ENCODE data around the gene CFAP97D2.

CFAP97D2 gene

DNA sequence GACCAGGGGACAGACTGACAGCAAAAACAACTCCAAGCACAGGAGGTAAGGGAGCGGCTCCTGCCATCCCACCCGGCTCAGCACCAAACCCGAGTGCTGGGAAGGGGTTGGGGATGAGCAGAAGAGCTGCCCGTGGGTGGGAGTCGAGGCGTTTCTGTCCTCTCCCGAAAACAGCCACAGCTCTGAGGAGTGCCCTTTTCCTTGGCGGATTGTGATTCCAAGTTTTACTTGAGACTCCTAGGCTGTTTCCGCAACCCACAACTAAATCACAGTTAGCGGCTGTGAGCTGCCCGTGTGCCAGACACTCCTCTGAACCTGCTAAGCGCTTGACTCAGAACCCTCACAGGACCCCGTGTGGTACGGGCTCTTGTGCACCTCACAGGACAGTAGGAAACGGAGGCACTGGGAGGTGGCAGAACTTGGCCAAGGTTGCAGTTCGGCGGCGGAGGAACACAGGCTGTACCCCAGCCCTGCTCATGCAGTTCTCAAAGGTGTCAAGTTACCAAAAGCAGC is 21.4 kb downstream of the CFAP97D2 start:
- no peak for DNase-seq

DNA sequence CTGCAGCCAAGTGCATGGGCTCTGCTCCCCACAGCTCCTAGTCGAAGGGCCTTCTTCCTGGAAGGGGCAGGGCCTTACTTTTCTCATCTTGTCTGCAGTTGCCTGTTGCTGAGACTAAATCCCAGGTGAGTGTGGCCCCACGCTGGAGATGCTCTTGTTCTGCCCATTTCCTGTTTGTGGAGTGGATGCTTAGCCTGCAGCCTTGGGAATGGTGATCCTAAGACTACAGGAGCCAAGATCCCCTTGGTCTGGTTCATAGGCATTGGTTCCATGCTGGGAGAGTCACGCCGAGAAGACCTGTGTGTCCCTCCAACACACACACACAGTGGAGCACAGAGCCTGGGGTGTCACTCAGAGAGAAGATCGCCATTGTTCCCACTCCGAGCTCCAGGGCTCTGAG is 23.5 kb downstream of the CFAP97D2 start:
- DNase-seq = no peak

DNA sequence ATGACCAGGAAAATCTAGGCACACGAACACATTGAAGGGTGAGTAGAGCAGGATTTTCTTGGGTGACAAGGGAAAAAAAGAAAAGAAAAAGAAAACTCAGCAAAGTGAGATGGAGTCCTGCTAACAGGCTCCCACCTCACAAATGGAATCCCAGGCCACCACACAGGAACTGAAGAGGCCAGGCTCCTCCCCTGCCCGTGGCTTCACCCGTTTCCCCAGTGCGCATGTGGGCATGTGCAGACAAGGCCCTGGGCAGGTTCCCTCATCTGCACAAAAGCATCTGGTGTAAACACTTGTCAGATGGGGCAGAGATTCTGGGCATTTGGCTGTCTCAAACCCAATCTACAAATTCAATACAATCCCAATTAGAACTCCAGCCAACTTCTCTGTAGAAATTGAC is 24.5 kb downstream of the CFAP97D2 start:
- peak; percentile 35 for DNase-seq

DNA sequence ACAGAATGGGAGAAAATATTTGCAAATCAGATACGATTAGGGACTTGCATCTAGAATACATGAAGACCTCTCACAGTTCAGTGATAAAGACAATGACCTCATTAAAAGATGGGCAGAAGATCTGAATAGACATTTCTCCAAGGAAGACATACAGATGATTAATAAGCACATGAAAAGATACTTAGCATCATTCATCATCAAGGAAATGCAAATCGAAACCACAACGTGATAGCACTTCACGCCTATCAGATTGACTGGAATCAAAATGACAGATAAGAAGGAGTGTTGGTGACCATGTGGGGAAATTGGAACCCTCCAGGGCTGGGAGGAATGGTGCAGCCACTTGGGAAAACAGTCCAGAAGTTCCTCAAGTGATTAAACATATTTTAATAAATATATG is 25.8 kb downstream of the CFAP97D2 start:
- DNase-seq = no peak

DNA sequence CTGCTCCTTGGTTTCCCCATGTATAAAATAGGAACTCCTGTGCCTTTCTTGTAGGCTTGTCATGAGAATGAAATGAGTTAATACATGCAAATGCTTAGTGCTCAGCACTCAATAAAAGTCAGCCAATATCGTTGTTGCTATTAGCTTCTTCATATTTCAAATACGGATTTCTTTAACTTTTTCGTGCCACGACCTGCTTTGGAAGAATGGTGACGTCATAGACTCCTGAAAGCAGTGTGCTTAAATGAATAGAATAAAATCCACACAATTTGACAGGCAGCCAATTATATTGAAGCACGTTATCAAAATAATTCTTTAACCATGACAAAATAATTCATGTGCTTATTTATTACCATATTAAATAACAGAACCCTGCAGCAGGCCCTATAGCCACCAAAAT is 29.1 kb downstream of the CFAP97D2 start:
- DNase-seq = no peak

DNA sequence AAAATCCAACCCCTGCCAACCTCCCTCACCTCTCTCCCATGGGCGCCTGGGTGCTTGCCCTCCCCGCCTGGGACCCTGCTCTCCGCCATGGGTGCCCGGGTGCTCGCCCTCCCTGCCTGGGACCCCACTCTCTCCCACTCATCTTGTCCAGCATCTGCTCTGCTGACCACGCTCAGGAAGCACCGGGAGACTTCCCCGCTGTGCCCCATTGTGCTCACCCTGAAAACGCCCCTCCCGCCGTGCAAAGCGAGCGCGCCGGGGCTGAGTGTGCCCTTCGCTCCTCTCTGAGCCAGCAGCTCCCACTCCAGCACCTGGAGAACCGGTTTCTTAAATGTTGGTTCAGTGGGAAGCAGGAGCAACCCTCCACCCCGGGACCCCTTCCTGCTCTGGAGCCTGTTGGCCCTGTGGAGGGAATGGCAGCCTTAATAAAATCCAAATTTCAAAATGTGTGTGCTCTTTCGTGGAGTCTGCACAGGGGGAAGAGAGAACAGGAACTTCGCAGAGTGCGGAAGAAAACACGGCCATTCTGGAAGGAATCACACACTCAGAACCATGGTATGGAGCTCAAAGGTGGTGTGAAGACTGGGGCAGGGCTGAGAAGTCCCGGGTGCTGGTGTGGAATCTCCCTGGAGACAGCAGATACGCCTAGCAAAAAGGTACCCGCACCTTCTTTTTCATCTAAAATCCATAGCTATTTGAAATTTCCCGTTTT is 32.5 kb downstream of the CFAP97D2 start:
- DNase-seq = no peak

DNA sequence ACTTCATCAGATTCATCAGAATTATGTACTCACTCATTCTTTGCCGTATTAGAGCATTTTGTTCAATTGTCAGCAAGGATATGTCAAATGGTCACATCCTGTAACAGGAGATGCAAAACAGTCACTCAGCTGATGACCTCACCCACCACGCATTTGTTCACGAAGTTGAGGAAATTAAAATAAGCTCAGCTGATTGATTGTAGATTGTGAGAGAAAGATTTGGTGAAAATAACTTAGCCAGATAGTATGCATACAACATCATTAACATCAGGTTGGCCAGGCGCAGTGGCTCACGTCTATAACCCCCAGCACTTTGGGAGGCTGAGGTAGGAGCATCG is 33.1 kb downstream of the CFAP97D2 start:
- DNase-seq = no peak

DNA sequence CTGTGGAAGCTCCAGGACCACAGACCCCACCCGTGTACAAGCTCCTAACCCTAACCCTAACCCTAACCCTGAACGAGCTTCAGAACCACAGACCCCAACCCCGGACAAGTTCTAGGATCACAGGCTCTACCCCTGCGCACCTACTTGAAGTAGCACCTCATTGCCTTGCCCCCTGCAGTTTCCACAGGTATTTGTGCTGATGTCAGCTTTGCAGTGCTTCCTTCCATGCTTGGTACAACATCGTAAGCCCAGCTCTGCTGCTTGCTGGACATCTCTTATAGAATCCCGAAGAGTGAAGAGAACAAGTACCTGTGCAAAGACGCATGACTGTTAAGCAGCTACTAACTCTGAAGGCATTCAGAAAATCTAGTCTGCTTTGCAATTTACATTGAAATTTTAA is 34.9 kb downstream of the CFAP97D2 start:
- no peak for DNase-seq

DNA sequence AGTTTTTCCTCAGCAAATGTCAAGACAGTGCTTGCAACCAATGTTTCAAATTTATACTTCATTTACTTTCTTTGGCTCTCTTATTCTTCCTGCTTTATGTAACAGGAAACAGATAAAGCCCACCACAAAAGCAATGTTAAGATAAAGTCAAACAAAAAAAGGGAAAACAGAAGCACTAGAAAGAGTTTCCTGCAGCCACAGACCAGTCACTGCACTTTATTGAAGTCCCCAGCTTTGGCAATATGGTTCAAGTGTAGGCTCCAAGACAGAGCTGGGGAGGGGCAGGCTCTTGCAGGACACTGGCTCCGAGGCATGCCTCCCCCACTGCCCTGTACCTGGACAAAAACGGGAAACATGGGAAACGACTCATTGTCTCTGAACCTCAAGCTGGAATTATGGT is 40.3 kb downstream of the CFAP97D2 start:
- peak; percentile 88 for DNase-seq

DNA sequence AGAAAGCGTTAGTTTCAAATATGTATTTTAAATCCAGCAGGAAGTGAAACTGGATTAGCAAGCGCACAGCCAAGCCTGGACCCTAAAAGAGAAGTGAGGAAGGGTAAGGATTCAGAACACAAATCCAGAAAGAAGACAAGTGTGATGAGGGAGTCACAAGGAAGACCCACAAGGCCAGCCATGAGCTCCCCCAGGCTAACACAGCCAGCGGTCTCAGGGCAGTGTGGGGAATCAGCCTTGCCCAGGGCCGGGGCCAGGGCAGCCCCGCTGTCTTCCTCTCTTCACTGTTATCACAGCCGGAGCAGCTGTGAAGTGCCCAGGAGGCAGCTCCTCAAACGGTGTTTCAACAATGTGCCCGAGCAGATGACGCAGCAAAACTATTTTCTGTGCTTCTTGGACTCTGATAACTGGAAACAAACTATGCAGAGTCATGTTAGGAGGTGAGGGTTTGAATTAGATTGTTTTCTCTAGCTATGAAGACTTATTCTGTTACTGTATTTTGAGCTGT is 43.5 kb downstream of the CFAP97D2 start:
- DNase-seq = peak; percentile 99

DNA sequence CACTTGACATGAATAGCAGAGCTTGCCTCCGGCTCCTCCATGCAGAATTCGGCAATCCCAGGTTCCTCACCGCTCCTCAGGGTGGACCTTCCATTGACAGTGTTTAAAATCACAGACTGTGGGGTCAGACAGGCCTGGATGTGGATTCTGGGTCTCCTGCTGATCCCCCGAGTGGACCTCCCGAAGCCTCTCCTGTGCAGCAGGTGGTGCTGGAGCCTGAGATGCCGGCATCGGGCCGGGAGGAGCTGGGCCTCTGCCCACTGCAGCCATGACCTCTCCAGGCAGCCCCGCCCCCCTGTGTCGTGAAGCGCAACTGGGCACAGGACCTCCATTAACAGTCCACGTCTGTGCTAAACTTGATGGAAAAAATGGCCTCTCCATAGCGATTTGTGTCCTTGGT is 45.1 kb downstream of the CFAP97D2 start:
- no peak for DNase-seq

DNA sequence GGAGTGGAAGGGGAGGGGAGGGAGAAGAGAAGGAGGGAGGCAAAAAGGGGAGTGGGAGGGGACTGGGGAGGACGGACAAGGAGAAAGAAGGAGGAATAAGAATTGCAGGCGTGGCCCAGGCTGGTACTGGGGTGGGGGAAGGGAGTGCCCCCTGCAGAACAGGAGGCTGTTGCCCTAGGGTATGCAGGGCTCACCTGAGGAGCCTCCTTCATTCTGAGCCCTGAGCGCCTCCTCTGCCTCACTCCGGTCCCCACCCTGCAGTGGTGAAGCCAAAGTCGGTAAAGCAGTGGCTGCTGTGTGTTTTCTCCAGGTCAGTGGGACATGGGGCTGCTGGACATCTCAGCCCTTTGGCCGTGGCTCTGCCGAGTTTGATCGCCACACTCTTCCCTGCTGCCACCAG is 46.6 kb downstream of the CFAP97D2 start:
- DNase-seq = no peak

DNA sequence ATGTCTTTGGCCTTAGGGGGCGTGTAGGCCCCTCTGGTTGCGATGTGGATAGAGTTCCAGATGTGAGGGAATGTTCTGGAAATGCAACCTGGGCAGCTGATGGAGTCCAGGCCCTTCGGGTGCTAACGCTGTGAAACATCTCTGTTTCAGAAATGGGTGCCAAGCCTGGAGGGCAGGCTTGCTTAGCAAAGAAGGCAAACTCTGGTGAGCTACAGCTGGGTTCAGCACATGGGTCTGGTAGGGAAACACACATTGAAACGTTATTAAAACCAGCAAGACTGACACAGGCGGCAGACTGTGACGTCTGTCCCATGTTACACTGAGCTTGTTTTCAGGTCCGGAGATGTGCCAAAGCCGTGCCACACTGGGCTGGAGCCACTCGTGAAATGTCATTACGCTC is 47.0 kb downstream of the CFAP97D2 start:
- no peak for DNase-seq

DNA sequence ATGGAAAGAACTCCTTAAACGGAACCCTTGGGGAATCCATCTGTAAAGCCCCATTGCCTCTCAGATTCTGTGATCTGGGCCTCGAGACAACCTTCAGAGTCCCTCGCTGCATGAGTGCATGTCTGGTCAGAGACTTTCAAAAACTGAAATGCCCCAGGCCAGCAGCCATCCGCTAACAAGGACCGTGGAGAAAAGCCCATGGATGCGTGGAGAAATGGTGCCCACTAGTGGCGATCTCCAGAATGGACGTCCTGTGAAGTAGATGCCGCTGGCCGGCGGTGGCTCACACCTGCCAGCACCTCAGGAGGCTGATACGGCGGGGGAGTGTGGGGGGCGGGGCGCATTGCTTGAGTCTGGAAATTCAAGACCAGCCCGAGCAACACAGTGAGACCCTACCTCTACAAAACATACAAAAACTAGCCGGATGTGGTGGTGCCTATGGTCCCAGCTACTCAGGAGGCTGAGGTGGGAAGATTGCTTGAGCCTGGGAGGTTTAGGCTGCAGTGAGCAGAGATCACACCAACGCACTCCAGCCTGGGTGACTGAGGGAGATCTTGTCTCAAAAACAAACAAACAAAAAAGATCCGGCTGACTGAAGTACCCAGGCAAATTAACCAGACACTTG is 47.8 kb downstream of the CFAP97D2 start:
- DNase-seq = peak; percentile 91

DNA sequence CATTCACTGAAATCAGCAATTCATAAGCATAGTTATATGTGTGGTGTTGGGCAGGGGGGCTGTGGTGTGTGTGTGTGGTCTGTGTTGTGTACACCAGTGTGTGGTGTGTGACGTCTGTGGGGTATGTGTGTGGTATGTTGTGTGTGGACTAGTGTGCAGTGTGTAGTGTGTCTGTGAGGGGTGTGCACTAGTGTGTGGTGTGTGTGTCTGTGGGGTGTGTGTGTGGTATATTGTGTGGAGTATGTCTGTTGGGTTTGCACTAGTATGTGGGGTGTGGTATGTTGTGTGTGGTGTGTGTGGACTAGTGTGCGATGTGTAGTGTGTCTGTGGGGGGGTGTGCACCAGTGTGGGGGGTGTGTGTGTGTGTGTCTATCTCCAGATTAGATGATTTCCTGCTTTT is 48.5 kb downstream of the CFAP97D2 start:
- no peak for DNase-seq

DNA sequence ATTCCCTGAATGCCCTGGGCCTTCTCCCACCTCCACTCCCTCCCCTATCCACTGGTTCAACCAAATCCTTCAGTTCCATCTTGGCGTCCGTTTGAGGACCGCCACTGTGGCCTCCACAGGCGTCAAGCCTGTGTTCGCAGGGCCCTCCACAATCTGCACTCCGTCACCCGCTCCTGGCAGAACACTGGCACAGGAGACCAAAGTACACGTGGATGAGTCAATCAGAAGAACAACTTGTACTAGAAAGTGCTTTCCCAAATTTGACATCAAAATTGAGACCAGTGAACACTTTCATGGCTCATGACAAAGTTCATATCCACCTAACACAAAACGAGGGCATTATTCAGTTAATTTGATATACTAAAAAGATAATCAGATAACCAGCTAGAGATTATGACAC is 49.1 kb downstream of the CFAP97D2 start:
- DNase-seq = no peak

DNA sequence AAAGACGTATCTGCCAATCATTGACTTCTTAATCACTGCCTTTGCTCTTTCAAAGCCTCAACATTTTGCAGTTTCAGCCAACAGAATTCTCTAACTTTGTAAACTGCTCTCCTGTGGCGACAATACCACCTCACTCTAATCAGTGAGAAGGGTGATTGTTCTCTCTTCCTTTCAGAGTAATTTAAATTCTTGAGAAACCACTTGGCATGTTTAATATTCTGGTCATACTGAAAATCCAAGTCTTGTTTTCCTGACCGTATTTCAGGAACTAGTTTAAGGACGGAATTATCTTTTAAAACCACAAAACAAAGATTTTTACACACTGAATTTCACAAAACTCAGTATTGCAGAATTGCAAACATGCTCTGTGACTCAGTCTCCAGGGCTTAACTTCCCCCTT is 50.4 kb downstream of the CFAP97D2 start:
- no peak for DNase-seq

DNA sequence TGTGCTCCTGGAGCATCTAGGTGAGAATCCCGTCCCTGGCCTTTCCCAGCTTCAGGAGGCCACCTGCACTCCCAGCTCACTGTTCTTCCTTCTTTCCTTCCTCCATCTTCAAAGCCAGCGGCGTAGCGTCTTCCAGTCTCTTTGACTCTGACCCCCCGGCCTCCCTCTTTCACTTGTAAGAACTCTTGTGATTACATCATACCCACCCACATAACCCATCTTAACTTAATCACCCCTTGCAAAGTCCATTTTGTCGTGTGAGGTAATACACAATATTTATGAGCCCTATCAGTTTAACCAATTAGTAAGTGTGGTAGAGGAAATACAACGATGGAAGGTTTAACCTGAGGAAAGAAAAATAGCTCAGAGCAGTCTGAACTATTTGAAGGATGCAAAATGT is 51.1 kb downstream of the CFAP97D2 start:
- no peak for DNase-seq

DNA sequence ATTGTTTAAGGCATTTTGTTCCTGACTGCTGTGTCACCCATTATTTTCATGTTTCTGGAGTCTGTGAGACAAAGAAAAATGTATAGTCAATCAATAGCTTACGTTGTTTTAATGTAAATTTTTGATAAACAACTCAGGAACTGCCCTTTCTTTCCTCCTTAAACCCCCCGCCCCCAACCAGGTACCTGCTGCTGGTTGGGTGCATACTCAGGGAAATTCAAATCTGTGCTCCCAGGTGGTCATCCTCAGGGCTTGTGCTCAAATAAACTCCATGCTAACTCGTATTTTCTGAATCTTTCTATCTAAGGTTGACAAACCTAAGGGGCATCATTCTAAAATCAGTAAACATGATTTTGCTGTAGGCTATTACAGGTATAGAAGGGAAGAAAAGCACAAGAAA is 51.5 kb downstream of the CFAP97D2 start:
- DNase-seq = no peak

DNA sequence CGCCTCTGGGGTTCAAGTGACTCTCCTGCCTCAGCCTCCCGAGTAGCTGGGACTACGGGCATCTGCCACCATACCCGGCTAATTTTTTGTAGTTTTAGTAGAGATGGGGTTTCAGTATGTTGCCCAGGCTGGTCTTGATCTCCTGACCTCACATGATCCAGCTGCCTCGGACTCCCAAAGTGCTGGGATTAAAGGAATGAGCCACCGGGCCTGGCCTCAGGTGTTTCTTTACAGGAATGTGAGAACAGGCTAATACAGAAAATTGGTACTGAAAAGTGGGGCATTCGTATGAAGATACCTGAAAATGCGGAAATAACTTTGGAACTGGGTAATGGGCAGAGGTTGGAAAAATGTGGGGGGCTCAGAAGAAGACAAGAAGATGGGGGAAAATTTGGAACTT is 52.8 kb downstream of the CFAP97D2 start:
- no peak for DNase-seq

DNA sequence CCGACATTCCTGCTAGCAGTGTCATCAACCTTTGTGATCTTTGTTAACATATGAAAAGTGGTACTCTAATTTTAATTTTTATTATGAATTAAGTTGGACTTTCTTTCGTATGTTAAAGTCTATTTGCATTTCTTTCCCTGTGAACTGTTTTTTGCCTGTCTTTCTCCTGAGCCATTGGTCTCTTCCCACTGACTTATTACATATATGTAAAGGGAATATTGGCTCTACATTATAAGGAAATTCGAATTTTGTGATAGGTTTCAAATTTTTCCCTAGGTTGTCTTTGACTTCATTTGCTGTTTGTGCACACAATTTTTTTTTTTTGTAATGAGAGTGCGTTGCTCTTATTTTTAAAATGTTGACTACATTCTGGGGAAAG is 55.2 kb downstream of the CFAP97D2 start:
- DNase-seq = no peak

DNA sequence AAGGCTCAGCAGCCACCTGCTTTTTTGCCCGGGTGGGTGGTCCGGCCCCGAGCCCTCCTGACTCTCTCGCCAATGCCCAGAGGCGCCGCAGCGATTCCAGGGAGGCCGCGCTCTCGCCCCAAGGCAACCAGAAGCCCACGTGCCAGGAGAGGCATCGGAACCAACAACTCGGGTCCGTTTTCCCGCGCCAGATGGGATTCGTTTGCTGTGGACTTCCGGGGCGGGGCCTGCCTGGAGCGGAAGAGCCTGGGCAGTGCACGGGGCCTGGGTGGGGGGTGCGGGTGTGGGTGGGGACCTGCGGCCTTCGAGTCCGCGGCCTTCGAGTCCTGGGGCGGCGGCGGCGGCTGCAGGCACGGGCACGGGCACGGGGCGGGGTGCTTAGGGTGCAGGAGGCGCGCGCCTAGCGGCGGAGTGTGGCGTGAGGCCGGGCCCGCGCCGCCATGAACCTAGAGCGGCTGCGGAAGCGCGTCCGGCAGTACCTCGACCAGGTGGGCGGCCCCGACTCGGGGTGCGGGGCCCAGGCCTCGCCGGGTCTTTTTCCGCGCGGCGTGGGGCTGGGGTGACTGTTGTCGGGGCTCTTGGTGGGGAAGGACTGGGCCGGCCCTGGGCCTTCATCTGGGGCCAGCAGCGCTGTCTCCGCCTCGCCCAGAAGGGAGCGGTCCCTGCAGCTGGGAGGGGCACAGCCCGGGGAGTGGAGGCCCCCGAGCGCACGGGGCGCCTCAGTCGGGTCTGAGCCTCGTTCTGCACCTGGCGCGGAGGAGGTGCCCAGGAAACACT is 55.8 kb downstream of the CFAP97D2 start, which contains the start of gene CDC16:
Gene CDC16 (plus strand): TSS at position 253 of the 777 bp plus-strand sequence. CDS start 188 bp downstream, at position 441.
- DNase-seq = peak; percentile 98

DNA sequence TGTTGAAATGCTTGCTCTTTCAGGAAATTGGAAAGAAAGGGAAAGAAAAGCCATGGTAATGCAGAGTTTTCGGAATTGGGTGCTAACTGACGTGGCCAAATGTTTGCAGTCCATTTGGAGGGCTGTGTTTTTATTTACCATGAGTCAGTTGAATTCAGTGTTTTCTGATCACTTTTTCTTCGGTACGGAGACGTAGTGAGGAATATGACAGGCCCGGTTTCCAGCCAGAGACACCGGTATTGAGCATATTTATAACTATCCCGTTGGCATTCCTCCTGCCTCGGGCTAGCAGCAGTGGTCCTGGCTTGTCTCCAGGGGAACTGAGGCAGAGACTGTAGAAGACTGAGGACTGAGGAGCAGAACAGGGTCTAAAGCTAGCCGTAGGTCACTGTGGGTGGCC is 56.6 kb downstream of the CFAP97D2 start:
- no peak for DNase-seq

DNA sequence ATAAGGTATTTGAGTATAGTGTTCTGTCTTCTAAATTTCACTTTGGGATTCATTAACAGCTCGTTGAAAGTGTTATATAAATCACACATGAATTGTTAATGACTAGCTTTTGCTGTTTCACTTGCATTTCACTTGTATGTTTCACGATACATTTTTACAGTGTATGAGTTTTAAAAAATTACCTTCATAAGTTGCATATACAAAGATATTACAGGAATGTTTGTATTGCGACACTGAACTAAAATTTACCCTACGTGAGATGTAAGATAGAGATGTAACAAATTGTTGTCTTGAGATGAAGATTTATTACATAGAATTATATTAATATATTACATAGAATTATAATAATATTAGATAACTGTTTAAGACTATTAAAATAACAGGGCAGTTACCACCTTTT is 57.2 kb downstream of the CFAP97D2 start:
- DNase-seq = no peak
